C1 segment of cervical spinal cord (tissue), 14 donors: ENCODE results near the gene ISOC2.
A peak's percentile ranks its signal among the peaks of the same experiment; 100 is the strongest.

Source experiments
- DNase-seq, 14 donors: peaks; one replicate each; lab custom pipeline; 2025; lab: John Stamatoyannopoulos, UW

Gene ISOC2

GRCh38 chr19:55490478-55491432, 29.3 kb upstream of the ISOC2 start:
- DNase-seq, result no peak

DNA sequence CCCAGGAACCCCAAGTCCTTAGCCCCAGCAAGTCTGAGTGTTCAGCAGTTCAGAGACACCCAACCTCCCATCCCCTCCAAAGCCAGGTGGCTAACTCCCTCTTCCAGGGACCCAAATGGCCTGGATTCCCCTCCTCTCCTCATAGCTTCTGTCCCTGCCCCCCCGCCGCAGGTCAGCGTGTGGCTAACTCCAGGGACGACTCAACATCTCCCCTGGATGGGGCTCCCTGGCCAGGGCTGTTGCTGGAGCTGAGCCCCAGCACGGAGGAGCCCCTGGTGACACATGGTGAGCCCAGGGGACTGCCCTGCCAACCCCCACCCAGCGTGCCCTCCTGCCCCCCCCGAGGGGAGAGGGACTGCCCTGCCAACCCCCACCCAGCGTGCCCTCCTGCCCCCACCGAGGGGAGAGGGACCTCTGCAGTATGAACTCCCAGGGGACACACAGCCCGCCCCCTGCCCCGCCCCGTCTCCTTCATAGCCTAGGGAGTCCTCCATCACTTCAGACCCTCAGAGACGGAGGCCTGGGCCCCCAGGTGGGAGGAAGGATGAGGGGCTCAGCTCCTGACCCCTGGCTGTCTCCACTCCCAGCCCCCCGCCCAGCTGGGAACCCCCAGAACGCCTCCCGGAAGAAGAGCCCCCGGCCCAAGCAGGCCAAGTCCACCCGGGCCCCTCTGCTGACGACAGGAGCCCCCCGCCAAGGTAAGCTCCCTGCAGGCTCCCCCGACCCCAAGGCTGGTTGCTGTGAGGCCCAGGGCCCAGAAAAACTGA, 28.5 kb upstream of the ISOC2 start:
- DNase-seq, result no peak

DNA sequence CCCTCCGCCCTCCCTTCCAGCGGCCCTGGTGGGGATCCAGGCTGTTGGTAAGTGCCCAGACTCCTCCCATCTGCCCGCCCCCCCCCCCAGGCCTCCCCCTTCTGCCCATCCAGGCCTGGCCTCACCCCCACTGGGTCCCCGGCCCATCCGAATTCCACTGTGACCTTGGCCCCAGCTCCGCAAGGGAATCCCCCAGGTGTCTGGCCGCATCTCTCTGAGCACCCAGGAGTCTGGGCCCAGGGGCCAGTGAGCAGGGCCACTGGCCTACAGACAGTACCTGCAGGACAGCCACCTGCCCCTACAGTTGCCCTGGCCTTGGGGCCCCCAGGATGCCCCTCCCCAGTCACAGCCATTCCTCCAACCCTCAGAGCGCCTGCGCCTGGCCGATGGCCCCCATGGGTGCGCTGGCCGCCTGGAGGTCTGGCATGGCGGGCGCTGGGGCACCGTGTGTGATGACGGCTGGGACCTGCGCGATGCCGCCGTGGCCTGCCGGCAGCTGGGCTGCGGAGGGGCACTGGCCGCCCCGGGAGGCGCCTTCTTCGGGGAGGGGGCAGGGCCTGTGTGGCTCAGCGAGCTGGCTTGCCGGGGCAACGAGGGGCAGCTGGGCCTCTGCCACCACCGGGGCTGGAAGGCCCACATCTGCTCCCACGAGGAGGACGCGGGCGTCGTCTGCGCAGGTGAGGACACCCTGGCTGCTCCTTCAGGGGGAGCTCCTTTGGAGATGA, 27.7 kb upstream of the ISOC2 start:
- no peak for DNase-seq

GRCh38 chr19:55487924-55488687, 26.7 kb upstream of the ISOC2 start, which contains the start of gene SSC5D:
Gene SSC5D (plus strand): TSS chr19:55488436. CDS start chr19:55488590, 154 bp downstream.
- DNase-seq, result peak in 6 of 14 donors; percentile 14 to 38 (median 26)

DNA sequence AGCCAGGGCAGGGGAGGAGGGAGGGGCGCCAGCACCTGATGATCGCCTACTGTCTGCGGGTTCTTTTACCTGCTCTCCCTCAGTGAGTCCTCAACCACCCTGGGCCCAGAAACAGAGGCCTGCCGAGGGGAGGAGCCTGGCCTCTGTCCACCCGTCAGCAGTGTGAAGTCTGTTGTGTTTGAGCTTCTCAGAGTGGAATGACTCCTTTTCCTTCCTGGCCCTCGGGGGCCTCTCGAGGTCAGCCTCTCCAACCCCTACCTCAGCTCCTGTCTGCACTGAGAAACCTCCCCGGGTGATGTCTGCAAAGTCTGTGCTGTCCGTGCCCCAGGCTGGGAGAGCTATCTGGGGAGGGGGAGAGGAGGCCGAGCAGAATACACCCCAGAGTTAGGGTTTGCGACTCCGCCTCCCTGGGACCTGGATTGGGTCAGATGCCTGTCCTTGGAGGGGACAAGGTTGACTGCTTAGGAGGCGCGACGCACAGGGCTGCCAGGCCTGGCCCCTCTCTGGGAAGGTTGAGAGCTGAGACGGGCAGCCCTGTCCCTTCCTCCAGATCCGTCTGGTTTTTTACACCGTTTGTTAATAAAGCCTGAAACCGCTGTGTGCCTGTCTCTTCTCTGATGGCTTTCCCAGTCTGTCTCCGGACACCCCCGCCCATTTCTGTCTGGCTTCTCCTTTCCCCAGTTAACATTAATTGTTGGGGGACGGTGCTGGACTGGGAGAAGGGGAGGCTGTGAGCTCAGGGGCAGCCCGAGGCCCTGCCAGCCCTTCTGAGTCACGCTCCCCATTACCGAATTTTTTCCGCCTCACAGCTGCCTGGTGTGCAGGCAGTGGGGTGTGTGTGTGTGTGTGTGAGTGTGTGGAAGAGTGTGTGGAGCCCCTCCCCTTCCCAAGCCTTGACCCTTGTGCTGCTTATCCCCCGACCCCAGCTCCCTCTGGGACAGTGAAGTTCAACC, 25.8 kb upstream of the ISOC2 start:
- peak in 4 of 14 donors; percentile 15 to 64 (median 36) for DNase-seq

- peak in 1 of 14 donors; percentile 46 for DNase-seq
These were observed 24.9 kb upstream of the ISOC2 start for GRCh38 chr19:55486043-55486970.

DNA sequence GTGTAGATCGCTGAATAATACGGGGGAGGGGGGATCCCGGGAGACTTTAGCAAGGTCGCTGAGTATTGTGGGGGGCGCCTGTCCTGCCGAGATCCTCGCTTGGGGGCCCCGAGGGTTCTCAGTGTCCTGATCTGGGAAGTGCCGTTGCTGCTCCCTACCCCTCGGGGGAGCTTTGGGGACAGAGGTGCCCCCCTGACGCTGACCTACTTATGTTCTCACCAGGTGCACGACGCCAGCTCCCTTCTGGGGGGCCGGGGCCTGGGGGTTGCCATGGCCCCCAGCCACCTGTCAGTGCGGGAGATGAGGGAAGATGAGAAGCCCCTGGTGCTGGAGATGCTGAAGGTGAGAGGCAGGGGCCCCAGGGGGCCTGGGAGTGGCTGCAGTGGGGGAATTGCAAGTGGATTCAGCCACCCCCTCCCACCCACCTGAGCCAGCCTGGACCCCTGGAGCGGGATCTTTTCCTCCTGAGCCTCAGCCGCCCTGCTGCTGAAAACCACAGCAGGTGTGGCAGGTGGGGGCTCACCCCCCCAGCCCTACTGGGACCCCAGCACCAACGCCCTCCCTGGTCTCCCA, 24.1 kb upstream of the ISOC2 start:
- DNase-seq, result no peak

GRCh38 chr19:55484593-55485438, 23.4 kb upstream of the ISOC2 start, which contains the start of gene NAT14:
Gene NAT14 (plus strand): TSS chr19:55485188. CDS start chr19:55485709, 521 bp downstream.
- peak in 10 of 14 donors; percentile 25 to 57 (median 46) for DNase-seq

- no peak for DNase-seq
These were observed 22.5 kb upstream of the ISOC2 start for GRCh38 chr19:55483706-55484592.

- no peak for DNase-seq
These were observed 21.7 kb upstream of the ISOC2 start for GRCh38 chr19:55482967-55483705.

DNA sequence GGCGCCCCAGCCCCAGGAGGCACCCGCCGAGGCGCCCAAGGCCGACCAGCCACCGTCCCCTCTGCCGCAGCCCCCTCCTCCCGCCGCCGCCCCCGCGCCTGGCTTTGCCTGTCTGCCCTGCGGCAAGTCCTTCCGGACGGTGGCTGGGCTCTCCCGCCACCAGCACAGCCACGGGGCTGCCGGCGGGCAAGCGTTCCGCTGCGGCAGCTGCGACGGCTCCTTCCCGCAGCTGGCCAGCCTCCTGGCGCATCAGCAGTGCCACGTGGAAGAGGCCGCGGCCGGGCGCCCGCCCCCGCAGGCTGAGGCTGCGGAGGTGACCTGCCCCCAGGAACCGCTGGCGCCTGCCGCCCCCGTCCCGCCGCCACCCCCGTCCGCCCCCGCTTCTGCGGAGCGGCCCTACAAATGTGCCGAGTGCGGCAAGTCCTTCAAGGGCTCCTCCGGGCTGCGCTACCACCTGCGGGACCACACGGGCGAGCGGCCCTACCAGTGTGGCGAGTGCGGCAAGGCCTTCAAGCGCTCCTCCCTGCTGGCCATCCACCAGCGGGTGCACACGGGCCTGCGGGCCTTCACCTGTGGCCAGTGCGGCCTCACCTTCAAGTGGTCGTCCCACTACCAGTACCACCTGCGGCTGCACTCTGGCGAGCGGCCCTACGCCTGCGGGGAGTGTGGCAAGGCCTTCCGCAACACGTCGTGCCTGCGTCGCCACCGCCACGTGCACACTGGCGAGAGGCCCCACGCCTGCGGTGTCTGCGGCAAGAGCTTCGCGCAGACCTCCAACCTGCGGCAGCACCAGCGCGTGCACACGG, 20.9 kb upstream of the ISOC2 start:
- no peak for DNase-seq

- no peak for DNase-seq
These were observed 20.3 kb upstream of the ISOC2 start for GRCh38 chr19:55481794-55482155.

DNA sequence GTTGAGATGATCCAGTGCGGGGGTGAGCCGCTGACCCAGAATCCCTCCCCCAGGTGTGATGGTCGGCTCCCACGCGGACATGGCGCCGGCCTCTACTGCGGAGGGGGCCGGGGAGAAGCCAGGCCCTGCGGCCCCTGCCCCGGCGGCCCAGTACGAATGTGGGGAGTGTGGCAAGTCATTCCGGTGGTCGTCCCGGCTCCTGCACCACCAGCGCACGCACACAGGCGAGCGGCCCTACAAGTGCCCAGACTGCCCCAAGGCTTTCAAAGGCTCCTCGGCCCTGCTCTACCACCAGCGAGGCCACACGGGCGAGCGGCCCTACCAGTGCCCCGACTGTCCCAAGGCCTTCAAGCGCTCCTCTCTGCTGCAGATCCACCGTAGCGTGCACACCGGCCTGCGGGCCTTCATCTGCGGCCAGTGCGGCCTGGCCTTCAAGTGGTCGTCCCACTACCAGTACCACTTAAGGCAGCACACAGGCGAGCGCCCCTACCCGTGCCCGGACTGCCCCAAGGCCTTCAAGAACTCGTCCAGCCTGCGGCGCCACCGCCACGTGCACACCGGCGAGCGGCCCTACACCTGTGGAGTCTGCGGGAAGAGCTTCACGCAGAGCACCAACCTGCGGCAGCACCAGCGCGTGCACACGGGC, 19.8 kb upstream of the ISOC2 start:
- DNase-seq, result no peak
